CD4-positive, alpha-beta T cell treated with Interleukin-10 for 1 hour (primary cell): ENCODE measurements around the gene OTOR.

Source experiments
- DNase-seq: peaks from one replicate; pipeline ENCODE4 v3.0.0-alpha.2; 2020

Gene OTOR

GRCh38 chr20:16748308-16748900, at the start of gene OTOR:
OTOR (plus strand) TSS chr20:16748358; CDS start chr20:16748402, 44 bp downstream.
- DNase-seq: no peak

- DNase-seq: no peak
Measured at GRCh38 chr20:16699293-16699692, 48.9 kb upstream of the OTOR start.

GRCh38 chr20:16701296-16701695, 46.9 kb upstream of the OTOR start:
- DNase-seq: peak; percentile 50

- no peak for DNase-seq
Measured at GRCh38 chr20:16703570-16703969, 44.6 kb upstream of the OTOR start.

GRCh38 chr20:16707674-16708073, 40.5 kb upstream of the OTOR start:
- DNase-seq: no peak

- no peak for DNase-seq
Measured at GRCh38 chr20:16708602-16709001, 39.6 kb upstream of the OTOR start.

- DNase-seq: peak; percentile 41
Measured at GRCh38 chr20:16709017-16709416, 39.1 kb upstream of the OTOR start.

GRCh38 chr20:16710781-16711180, 37.4 kb upstream of the OTOR start:
- DNase-seq: no peak

- DNase-seq: no peak
Measured at GRCh38 chr20:16711661-16712258, 36.4 kb upstream of the OTOR start.

- no peak for DNase-seq
Measured at GRCh38 chr20:16712511-16712947, 35.6 kb upstream of the OTOR start.

GRCh38 chr20:16713066-16713465, 35.1 kb upstream of the OTOR start:
- no peak for DNase-seq

- no peak for DNase-seq
Measured at GRCh38 chr20:16714242-16714641, 33.9 kb upstream of the OTOR start.

- no peak for DNase-seq
Measured at GRCh38 chr20:16714751-16715150, 33.4 kb upstream of the OTOR start.

- DNase-seq: no peak
Measured at GRCh38 chr20:16719421-16719820, 28.7 kb upstream of the OTOR start.

GRCh38 chr20:16729080-16729479, 19.1 kb upstream of the OTOR start:
- DNase-seq: no peak

GRCh38 chr20:16729565-16730460, 18.3 kb upstream of the OTOR start, which contains the start of gene SNRPB2:
SNRPB2 (plus strand) TSS chr20:16730026; CDS start chr20:16731703, 1,677 bp downstream.
- DNase-seq: peak; percentile 93

- peak; percentile 35 for DNase-seq
Measured at GRCh38 chr20:16732506-16733152, 15.5 kb upstream of the OTOR start.

GRCh38 chr20:16740365-16741072, 7.6 kb upstream of the OTOR start:
- DNase-seq: no peak

- no peak for DNase-seq
Measured at GRCh38 chr20:16744178-16744807, 3.9 kb upstream of the OTOR start.

GRCh38 chr20:16745204-16745603, 3.0 kb upstream of the OTOR start:
- DNase-seq: no peak

- no peak for DNase-seq
Measured at GRCh38 chr20:16747291-16747811, 807 bp upstream of the OTOR start.

- no peak for DNase-seq
Measured at GRCh38 chr20:16749573-16749972, 1.4 kb downstream of the OTOR start.
